Activated CD8-positive, alpha-beta T cell treated with anti-CD3 and anti-CD28 coated beads for 36 hours (primary cell): ENCODE results near the gene DOK6. TPM values are rescaled to one million over a fixed set of nuclear protein-coding genes. Genes with fewer than 3 reads are reported as not detected.
"Not testable (repeated sequence)": the region's sequence is repeated elsewhere in the genome, so short reads cannot be mapped to it uniquely, and the experiment has no call there.

Experiments
- ATAC-seq: fragments of 200-7000 bp; cut with Tn5 transposase; one replicate; pipeline ENCODE4 v1.10.0; 2021; ENCODE audit warnings: mild to moderate bottlenecking, moderate library complexity
- CTCF ChIA-PET: fragments of 350-600 bp; sonication (Branson Sonifier 250); formaldehyde crosslinking; loops from one replicate; lab custom pipeline; 2021; ENCODE audit warnings: antibody characterized with exemption; lab: Charles Lee
- POLR2A ChIA-PET: fragments of 350-600 bp; sonication (Branson Sonifier 250); formaldehyde crosslinking; loops from one replicate; lab custom pipeline; 2021; ENCODE audit warnings: antibody characterized with exemption; lab: Charles Lee
- DNase-seq: peaks from one replicate; pipeline ENCODE4 v3.0.0-alpha.2; 2020
- H3K27ac Mint-ChIP-seq: one replicate; pipeline ENCODE4 v1.8.0; 2021; ENCODE audit warnings: mild to moderate bottlenecking, mixed read lengths
- H3K27me3 Mint-ChIP-seq: one replicate; pipeline ENCODE4 v1.8.0; 2021; ENCODE audit warnings: mixed read lengths
- H3K36me3 Mint-ChIP-seq: one replicate; pipeline ENCODE4 v1.8.0; 2021; ENCODE audit warnings: low read depth, mixed read lengths
- H3K4me1 Mint-ChIP-seq: one replicate; pipeline ENCODE4 v1.8.0; 2021; ENCODE audit warnings: low read depth, mixed read lengths
- H3K4me3 Mint-ChIP-seq: one replicate; pipeline ENCODE4 v1.8.0; 2021; ENCODE audit warnings: mild to moderate bottlenecking, moderate library complexity, mixed read lengths
- H3K9me3 Mint-ChIP-seq: one replicate; pipeline ENCODE4 v1.8.0; 2021; ENCODE audit warnings: mixed read lengths
- CTCF ChIP-seq: fragments of 200-600 bp; IDR thresholded peaks from one replicate; pipeline ENCODE4 v1.8.0; 2022; ENCODE audit warnings: antibody characterized with exemption, mild to moderate bottlenecking
- intact Hi-C: fragments of 100-400 bp; cut with micrococcal nuclease; formaldehyde crosslinking; loops from one replicate; pipeline ENCODE4 v1.10.0; 2022
- total RNA-seq, 2 experiments: library from RNA; stranded (reverse); gene quantifications; one replicate each; pipeline ENCODE4 v1.2.3, GENCODE V29; 2021

The DOK6 gene
- total RNA-seq, 2 experiments from 2014 or later = not detected

- no peak for TF ChIP-seq CTCF
- Mint-ChIP-seq H3K27me3 (no peaks in the 10 kb centered on the region), H3K4me1 (peaks cover 35% of the 10 kb centered on the region), H3K9me3 (peaks cover 6% of the 10 kb centered on the region), H3K4me3 (no peak overlapping the region), H3K27ac (no peak overlapping the region), H3K36me3 (peaks cover 40% of the 10 kb centered on the region)
- ChIA-PET POLR2A (no interaction called here), CTCF (no interaction called here)
- intact Hi-C loops = no loop called here
- DNase-seq (no peak), ATAC-seq (no peak)
These were observed 477.7 kb downstream of the DOK6 start for GRCh38 chr18:69878213-69878933.

DNA sequence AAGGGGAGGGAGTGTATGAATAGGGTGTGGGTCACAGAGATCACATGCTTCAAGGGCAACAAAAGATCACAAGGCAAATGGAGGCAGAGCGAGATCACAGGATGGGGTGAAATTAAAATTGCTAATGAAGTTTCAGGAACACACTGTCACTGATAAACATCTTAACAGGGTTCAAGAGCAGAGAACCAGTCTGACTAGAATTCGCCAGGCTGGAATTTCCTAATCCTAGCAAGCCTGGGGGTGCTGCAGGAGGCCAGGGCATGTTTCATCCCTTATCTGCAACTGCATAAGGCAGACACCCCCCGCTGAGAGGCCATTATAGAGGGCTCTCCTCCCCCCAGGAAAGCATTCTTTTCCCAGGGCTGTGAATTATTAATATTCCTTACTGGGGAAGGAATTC lies 478.4 kb downstream of the DOK6 start:
- intact Hi-C loops, H3K9me3 Mint-ChIP-seq, H3K4me3 Mint-ChIP-seq, H3K27me3 Mint-ChIP-seq, ATAC-seq, POLR2A ChIA-PET, CTCF ChIA-PET, H3K27ac Mint-ChIP-seq, DNase-seq: not testable (repeated sequence)
- H3K4me1 Mint-ChIP-seq = peaks cover 38% of the 10 kb centered on the region
- H3K36me3 Mint-ChIP-seq = peaks cover 40% of the 10 kb centered on the region

- ATAC-seq = no peak
- H3K27ac Mint-ChIP-seq = peak overlapping the region; percentile 38
- POLR2A ChIA-PET = no interaction called here
- H3K4me1 Mint-ChIP-seq = peaks cover 43% of the 10 kb centered on the region
- H3K4me3 Mint-ChIP-seq = no peak overlapping the region
- DNase-seq = no peak
- CTCF ChIA-PET = no interaction called here
- peaks cover 6% of the 10 kb centered on the region for H3K9me3 Mint-ChIP-seq
- no peak for TF ChIP-seq CTCF
- no peaks in the 10 kb centered on the region for H3K27me3 Mint-ChIP-seq
- H3K36me3 Mint-ChIP-seq = peaks cover 39% of the 10 kb centered on the region
- intact Hi-C loops = no loop called here
These were observed 479.4 kb downstream of the DOK6 start for GRCh38 chr18:69880083-69880482.

GRCh38 chr18:69882965-69883668 lies 482.4 kb downstream of the DOK6 start:
- Mint-ChIP-seq H3K4me1 (peaks cover 54% of the 10 kb centered on the region), H3K27me3 (no peaks in the 10 kb centered on the region), H3K9me3 (peaks cover 6% of the 10 kb centered on the region), H3K27ac (peak overlapping the region; percentile 43), H3K4me3 (no peak overlapping the region), H3K36me3 (peaks cover 39% of the 10 kb centered on the region)
- ATAC-seq = no peak
- intact Hi-C loops = no loop called here
- POLR2A ChIA-PET = interaction anchor here (1.1 kb wide), 1 partner anchor 15 kb away, joined by 3 read pairs; no protein-coding TSS in a partner anchor
- CTCF ChIA-PET = interaction anchor here (0.9 kb wide), 1 partner anchor 20 kb away, joined by 3 read pairs; no protein-coding TSS in a partner anchor
- no peak for TF ChIP-seq CTCF
- no peak for DNase-seq

DNA sequence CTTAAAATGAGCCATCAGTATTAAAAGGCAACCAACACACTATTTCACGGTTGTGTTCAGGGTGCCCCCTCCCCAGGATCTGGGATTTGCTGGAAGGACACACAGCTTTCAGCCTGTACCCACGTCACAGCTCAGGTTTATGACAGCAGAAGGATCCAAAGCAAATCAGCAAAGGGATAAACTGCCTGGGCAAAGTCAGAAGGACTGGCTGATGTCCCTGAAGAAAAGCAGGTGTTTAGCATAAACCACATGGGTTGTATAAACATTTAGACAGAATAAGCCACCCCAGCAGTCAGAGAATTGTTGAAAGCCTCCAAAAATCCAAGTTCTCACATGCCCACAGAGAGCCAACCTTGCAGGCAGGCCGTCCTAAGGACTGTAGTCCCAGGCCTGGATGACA lies 483.1 kb downstream of the DOK6 start:
- TF ChIP-seq CTCF = no peak
- POLR2A ChIA-PET = interaction anchor here (3.5 kb wide), 1 partner anchor 52 kb away, joined by 14 read pairs; no protein-coding TSS in a partner anchor
- no peak for DNase-seq
- H3K27me3 Mint-ChIP-seq = no peaks in the 10 kb centered on the region
- CTCF ChIA-PET = interaction anchor here (0.9 kb wide), 1 partner anchor 19 kb away, joined by 3 read pairs; no protein-coding TSS in a partner anchor
- ATAC-seq = no peak
- no peak overlapping the region for H3K4me3 Mint-ChIP-seq
- peaks cover 34% of the 10 kb centered on the region for H3K36me3 Mint-ChIP-seq
- H3K27ac Mint-ChIP-seq = peak overlapping the region; percentile 49
- intact Hi-C loops = no loop called here
- H3K9me3 Mint-ChIP-seq = peaks cover 4% of the 10 kb centered on the region
- peaks cover 56% of the 10 kb centered on the region for H3K4me1 Mint-ChIP-seq
